HuH-7.5 (cell line): ENCODE measurements around the gene NTM.

ENCODE experiments used
- DNase-seq: peaks from one replicate; pipeline ENCODE4 v3.0.0; 2011; ENCODE audit warnings: low spot score

NTM gene

DNA sequence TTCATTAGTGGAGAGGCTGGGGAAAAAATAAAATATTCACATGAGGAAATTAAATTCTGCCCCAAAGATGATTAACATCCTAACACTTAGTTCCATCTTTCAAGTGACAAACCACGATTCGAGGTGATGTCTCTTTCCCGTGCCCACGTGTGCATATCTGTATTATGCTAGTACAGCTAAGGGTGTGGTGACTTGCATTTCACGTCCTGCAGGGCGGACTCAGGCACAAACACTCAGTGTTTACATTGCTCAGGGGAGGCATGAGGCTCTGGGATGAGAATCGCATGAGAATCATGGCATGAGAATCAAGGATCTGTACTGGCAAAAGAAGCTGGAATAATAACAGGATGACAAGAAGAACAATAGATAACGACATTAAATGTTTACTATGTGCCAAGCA is 179.4 kb downstream of the NTM start:
- DNase-seq: no peak

DNA sequence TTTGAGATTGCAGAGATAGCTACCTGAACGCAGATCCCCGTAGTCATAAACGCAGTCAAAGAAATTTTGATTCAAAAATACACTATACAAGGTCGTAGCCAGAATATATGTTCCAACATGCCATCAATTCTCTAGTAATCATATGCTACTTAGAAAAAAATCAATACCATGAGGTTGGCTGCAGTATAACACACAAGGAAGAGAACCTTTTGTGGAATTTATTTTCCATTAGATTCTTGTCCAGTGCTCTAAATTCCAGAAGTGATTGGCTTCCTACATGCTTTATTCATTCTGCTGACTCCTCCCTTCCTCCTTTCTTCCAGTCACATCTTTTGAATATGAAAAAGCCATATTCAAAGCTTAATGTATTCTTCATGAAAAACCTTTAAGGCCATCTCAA is 189.9 kb downstream of the NTM start:
- DNase-seq: no peak

DNA sequence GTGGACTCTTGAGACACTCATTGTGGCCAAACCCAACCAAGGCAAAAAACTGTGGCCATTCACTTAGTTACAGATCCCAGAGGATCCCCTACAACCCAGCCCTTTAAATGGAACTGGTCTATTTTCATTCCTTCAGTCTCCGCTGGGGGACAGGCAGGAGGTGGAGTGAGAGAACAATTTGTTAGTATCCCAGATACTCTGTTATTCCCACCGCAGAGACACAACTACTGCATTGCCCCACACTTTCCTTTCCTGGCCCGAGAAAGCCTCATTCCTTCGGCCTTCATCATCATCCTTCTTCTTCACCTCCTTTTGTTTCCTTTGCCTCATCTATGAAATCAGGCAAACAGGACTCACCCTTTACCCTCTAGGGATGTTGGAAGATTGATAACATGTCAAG is 191.1 kb downstream of the NTM start:
- DNase-seq: no peak

DNA sequence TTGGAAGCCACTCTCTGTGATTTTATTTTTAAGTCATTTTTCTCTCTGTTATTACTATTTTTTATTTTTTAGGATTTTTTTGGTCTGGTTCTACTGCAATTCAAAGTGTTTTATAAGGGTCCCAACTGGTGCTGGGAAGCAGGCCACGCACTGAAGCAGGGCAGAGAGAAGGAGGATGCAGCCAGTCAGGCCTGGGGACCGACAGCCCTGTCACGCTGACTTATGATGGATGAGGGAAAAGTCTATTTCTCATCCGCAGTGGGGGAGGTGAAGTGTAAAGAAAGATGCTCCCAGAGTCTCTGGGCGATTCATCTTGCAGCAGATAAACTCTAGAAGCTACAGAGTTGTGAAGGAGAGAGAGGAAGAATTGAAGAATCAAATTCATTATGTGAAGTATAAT is 191.6 kb downstream of the NTM start:
- no peak for DNase-seq

DNA sequence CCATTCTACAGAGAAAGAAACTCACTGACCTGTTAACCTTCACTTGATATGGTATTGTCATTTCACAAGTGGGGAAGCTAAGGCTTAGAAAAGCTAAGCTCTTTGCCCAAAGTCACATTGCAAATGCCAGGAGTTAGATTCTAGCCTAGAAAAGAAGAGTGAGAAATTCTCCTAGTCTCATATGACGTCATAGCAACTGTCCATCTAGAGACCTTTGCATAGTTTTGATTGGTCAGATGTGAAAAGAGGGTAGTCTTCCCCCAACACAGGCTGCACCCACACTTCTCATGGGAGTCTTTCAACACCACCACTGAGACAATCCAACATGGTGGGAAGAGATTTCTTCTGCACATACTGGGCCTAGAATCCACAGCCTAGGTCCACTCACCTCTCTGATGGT is 197.9 kb downstream of the NTM start:
- no peak for DNase-seq

DNA sequence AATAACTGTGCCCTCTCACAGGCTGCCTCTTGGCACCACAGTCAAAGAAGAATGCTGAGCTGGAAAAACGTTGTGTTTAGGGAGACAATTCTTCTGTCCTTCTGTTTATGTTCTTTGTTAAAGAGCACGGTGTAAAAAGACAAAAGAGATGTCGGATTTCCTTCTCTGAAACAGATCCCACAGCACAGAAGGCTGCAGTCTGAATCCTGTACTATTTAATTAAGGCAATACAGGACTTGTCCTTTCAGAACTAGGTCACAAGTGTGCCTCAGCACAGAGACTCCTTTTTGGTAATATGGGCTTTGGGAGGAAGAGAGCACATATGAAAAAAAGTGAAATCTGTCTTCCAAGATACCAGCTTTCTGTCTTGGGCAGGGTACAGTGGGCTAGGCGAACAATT is 201.2 kb downstream of the NTM start:
- no peak for DNase-seq

DNA sequence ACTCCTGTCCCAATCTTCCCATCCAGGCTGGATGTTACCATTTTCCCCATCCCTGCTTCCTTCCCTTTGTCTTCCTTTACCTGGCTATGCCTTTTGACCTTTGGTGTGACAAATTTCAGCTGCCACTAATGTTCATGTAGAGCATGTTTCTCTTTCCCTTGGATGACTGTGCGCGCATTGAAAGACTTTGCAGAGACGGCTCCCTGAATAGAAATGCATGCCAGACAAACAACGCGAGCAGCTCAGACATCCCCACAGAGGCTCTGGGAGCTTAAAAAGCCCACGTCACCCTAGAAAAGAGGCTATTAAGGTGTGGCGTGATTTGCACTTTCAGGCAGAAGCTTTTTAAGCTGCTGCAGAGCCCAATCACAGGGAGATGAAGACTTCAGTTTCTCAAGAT is 202.0 kb downstream of the NTM start:
- no peak for DNase-seq

DNA sequence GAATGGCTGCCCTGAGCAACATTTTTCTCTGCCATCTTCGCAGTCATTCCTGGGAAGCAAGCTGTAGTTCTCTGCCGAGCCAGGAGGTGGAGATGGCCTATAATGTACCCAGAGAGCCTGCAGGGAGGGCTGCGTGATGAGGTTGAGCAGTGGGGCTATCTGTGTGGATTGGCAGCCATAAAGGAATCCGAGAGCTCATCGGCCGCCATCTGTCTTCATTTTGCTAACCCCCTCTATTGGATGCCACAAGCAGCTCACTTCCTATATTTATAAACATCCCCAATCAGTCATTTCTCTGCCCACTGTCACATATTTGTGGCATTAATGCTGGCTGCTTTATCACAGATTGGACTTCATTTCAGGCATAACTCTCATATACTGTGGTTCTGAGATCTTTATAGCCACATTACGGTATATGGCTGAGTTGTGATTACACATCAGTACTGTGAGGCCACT is 209.5 kb downstream of the NTM start:
- no peak for DNase-seq

DNA sequence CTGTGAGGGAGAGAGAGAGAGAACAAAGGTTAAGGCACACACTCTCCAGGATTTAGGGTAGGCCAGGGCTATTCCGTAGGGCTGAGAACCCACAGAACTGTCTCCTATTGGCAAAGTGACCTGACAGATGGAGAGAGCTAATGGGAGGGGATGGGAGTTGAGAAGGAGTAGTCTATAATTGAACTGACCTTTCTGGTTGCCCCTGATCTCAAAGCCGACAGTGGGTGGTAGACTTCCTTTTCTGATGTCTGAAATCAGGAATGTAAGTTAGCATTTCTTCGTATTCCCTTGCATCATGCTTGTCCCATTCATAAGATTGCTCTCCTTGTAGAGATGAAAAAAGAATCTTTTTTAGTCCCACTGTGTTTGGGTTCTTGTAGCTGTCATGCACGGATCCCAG is 210.1 kb downstream of the NTM start:
- DNase-seq: no peak

DNA sequence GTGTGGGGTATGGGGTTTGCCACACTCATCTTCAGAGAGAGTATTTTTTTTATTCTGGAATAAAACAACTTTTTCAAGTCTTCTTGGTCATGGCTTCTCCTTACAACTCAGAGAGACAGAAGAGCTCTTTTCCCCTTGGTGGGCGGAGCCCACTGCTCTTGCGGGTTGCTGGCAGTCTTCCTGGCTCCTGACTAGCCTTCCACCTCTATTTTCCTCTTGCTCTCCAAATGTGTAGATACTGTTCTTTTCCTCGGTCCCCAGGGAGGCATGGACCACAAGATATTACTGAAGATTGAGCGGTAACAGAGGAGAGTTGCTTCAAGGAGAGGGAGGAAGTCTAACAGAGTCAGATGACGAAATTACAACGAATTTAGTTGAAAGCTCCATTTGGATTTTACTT is 210.6 kb downstream of the NTM start:
- no peak for DNase-seq

DNA sequence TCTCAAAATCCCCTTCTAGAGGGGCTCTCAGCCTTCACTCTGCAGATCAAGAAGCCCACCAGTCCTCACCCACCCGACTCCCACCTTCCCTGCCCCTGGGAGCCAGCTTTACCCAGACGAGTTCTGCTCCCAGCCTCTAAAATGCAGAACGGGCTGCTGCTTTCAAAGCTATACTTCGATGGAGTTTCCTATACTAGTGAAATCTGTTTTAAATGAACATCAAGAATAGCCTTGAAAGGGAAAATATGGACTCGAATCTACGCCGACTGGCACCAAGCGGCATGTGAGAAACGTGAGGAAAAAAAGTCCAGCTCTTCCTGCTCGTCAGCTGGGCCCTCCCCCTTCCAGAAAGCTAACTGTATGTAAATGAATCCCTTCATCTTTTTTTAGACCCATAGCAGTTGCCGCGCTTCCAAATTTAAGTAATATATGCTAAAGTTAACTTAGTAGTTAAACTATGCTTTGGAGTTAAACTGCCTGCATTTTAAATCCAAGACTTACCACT is 211.7 kb downstream of the NTM start:
- DNase-seq: no peak

DNA sequence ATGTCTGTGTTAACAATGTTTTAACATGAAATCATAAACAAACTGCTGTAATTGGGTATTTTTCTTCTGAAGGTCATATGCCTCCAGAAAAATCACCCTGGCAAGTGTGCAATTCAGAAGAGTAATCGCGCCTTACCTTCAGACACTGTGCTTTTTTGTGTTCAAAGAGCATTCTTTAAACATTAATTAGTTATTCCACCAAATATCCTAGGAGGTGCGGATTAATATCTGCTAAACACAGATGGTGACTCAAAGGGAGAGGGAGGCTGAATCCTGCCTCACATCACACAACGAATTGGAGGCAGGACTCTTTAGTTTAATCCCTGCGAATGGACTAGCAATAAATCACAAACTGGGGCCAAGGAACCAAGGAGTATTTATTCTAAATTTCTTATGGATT is 213.0 kb downstream of the NTM start:
- DNase-seq: no peak

DNA sequence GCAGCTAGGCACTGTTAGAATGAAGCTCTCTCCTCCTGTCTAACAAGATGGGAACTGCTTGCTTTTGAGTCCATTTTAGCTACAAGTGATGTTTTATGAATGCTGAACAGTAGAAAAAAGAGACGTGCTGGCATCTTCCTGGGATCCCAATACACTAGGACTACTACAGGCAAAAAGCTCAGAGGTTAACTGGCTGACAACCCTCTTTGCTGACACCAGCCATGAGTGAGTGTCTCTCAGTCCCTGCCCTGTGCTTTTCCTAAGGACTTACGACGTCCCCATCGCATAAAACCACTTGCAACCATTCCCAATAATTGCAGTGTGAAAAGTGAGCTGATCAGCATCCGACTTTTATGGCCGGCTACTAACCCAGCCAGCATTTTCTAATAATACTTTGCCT is 213.5 kb downstream of the NTM start:
- no peak for DNase-seq

DNA sequence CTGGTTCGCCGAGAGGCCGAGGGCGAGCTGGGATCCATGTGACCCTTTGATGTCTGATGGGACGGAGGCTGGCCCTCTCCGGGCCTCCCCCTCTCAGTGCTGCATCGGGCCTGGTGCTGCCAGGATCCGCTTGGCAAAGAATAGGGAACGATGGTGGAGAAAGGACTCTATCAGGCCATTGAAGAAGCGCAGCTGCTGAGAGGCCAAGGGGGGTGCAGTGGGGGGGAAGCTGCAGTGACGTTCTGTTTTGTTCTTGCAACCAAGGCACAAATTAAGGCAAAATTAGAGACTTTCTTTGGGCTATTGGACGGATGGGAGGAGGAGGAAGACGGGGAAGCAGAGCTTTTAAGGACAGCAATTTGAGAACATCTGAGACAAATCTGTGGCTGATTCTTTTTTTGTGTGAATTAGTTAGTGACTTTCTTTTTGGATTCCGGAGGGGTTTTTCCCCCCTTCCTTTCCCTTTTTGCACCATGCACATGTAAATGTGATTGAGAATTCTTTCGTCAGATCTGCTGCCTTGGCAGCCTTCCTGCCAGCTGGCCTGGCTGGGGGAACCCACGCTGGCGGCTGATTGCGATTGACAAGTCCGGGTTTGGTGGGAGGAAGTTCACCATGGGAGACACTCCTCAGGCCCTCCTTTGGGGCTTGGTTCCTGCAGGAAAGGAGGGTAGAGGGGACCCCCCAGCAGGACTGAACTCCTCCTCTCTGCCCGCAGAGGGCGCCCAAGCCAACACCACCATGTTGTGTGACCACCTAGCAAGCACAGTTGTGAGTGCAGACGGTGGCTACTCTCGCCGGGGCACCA is 214.6 kb downstream of the NTM start:
- DNase-seq: no peak

DNA sequence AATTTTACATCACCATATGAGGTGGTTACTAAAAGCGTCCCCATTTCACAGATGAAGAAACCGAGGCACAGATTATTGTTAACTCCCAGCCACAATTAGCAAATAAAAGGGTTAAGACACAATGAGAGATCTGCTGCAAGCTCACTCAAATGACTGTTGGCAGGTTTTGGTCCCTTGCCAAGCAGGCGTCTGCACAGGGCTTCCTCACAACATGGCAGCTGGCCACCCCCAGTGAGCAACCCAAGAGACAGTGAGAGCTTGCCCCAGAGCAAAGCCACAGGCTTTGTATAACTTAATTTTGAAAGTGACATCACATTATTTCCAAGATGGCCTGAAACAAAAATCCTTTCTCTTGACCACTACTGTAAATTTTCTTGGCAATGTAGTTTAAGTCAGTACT is 217.6 kb downstream of the NTM start:
- DNase-seq: no peak

DNA sequence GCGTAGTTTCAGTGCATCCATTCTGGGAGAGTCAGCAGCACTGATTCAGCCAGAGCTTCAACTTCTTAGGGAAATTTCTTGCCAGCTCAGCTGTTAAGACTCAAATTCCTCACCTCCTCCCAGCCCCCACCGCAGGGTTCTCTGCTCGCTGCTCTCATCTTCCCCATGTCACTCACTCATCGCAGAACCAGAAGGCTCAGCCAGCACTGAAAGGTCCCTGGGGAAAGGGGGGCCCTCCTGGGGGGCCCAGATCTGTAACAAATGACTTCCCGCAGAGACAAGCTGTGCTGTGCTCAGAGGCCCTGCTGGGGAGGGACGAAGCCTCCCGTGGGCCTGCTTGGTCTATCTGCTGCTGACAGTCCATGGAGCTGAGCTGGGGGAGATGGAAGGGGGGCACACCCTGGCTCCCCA is 220.6 kb downstream of the NTM start:
- DNase-seq: no peak

DNA sequence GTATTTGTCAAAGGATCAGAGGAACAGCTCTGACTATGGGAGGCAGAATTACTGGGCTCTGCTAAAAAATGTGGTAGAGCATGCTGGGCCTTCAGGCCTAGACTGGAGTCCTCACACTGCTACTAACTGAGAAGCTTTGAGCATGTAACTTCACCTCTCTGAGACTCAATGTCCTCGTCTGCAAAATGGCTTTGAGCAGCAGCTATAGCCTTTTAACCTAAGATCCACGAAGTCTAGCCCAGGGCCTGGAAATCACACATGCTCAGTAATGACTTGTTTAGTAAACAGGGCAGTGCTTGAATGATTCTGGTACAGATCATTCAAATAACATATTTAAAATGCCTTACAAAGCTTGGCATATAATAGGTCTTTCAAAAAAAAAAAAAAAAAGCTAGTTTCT is 221.7 kb downstream of the NTM start:
- DNase-seq: no peak

DNA sequence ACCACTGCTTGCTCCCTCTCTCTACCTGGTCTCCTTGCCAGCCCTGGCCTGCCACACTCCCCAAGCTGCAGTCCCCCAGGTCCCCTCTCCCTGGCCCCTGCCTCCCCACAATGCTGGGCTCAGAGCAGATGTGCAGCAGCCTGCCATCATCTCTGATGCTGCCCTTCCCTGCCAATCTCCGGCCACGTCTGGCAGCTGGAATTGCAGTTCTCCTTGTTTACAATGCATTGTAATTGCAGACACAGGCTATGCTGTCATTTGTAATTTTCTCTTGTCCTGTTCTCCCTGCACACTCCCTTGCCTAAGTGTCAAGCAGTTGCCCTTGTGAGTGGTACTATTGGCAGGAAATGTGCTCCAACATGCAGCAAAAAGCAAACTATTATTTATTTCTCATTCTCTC is 222.3 kb downstream of the NTM start:
- DNase-seq: no peak

DNA sequence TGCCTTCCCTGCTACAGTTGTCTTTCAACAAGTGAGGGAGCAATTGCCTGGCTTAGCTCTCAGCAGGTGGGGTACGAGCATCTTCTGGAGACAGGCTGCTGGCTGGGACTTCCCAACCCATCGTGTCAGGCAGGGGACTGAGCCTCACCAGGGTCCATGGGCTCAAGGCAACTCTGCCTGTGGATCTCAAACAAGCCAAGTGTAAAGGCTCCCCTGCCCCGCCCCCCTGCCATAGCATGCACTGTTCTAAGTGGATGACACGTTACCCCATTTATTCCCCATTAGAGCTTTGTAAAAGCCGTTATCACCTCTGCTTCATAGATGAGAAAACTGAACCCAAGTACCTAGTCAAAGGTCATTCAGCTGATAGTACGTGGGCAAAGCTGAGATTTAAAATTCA is 222.9 kb downstream of the NTM start:
- DNase-seq: no peak

DNA sequence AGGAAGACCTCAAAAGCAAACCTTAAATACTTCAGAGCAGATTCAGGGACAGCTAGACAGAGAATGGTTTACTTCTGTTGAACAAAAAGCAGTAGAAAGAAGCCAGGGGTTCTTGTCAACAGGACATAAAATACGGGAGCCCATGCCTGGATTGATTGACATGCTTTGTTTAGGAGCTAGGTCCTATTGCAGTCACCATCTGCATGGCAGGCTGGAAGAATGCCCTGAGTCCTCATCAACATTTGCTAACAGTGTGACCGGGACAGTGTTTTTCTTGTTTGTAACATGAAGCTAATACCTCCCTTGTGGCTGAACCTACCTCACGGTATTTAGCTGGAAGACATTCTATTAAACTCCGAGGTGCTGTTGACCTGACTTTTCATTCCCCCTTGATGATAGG is 225.4 kb downstream of the NTM start:
- DNase-seq: no peak

DNA sequence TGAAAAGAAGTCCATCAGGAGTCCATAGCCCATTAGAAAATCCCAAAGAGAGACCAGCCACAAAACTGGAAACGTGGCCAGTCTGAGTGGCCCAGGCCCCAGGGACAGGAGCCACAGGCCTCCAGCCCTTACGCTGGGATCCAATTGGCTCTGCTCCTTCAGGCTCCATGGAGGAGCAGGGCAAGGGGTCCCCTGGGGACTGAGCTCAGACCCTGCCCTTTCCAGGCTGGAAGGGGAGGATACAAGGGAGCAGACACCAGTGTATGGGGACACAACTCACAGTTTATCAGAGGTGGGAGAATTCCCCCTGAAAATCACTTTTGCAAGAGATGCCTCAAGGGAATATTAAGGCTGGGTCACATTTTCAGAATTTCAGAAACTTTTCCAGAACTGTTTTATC is 227.5 kb downstream of the NTM start:
- DNase-seq: no peak

DNA sequence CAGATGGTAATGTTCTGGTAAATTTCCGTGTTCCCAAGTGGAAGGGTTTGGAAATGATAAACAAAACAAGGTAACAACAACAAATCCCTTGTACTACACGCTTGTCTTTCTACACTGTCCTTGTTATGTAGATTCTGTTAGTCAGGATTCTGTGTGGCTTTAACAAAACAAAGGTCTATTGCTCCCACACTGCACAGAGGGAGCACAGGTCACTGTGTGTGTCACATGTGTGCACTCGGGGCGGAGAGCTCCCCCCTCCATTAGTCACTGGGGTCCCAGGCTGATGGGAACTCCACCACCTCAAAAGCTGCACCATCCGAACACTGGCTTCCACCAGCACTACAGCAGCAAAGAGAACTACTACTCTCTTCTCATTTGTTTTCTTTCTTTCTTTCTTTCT is 227.9 kb downstream of the NTM start:
- DNase-seq: no peak

DNA sequence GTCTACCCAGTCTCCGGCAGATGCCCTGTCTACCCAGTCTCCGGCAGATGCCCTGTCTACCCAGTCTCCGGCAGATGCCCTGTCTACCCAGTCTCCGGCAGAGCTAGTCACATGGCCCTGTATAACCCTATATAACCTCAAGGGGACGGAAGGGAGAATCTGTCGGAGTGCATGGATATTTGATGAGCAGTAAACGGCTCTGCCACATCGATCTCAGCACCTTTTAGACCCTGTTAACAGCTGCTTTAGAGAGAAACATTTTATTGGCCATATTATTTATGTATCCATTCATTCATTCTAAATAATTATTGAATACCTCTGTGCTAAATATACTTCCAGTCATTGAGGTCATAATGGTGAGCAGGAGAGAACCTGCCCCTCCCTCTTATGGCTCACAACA is 228.9 kb downstream of the NTM start:
- DNase-seq: no peak

DNA sequence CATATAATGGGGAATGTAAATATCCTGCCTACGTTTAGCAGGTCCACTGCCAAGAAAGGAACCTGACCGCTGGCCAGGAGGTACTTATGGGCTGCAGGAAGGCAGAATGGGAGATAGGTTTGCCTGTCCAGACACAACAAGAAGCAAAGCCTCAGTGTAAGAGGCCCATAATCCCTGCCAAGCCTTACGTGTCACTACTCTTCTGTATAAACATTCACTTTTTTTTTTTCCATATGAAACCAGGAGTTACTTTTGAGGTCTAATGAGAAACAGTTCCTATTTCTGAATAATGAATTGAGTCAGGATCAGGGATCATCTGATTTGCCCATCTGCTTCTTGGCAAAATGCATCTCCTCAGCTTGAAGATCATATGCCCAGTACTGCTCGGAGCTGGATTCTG is 230.2 kb downstream of the NTM start:
- DNase-seq: no peak
